ENCODE results near the gene MAL.

Gene MAL

DNA sequence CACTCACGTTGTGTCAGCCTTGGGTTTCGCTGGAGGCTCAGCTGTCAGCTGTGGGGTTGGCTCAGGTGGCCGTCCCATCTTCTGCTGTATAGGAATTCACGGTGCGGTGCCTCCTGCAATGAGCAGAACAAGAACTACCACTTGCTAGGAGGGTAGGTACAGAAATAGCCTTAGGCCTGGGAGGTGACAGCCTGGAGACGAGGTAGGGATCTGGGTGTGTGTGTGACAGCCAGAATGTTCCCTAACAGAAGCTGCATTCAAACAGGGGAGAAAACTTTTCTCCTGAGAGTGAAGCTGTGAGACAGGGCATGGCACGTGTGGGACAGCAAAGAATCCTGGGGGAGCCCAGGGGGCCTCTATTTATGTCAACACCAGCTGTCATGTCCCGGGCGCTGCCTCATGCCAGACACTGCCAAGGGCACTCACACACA is 8.4 kb upstream of the MAL start:
- no peak for DNase-seq

DNA sequence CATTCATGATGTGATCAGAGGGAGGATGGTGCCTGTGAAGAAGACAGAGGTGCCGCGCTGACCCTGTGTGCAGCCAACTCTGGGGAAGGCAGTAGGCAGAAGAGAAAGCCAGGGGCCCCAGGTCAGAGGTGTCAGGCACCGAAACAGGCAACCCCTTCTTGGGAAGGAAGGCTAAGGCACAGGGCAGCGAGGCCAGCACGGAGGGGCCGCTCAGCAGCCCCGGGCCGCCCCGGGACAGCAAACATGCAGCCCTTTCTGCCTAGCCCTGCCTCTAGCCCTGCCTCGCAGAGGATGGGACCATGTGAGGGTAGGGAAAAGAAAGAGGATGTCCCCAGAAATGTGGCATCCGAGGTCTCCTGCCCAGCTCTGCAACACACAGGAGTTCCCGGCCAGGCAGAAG is 7.7 kb upstream of the MAL start:
- no peak for DNase-seq

DNA sequence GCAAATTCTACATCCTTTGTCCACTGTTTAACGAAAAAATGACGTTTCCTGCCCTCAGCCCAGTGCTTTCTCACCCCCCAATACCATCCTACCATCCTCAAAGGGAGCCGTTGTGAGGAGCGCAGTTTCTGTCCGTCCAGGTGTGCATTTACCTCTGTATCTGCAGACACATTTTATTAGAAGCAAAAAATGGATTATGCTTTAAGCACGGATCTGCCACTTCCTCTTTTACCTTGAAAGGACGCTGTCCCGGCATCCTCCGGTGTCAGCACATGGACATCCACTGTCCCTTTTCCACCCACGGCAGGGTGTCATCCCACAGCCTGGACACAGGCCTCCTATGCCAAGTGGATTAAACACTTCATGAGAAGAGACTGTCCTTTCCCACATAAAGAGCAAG is 7.2 kb upstream of the MAL start:
- DNase-seq = no peak

DNA sequence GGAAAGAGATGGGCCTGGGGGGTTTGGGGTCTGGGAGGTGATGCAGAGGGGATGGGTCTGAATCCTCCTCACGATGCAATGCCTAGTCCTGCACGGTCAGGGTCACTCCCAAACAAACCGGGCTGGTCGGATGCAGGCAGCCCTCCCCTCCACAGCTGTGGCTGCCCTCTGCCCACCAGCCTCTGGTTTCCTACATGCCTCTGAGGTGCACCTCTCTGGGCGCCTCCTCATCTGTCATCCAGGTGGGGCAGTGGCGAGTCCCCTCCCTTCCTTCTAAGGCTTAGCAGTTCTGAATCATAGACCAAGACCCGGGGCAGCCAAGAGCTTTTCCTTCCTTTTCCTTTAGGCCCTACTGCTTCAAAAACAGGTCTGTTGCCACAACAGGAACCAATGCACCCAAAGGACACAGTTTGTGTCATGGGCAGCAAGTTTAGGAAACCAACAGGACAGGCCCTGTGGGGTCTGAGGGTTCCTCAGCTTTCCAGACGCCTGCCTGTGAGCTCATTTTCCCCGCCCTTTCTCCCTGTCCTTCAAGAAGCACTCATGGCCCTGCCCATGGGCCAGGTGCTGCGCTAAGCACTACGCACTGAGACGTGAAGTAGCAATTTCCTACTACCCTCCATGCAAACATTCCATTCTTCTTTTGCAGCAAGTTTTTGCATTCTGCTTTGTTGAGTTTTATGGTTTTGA is 6.5 kb upstream of the MAL start:
- DNase-seq = no peak

DNA sequence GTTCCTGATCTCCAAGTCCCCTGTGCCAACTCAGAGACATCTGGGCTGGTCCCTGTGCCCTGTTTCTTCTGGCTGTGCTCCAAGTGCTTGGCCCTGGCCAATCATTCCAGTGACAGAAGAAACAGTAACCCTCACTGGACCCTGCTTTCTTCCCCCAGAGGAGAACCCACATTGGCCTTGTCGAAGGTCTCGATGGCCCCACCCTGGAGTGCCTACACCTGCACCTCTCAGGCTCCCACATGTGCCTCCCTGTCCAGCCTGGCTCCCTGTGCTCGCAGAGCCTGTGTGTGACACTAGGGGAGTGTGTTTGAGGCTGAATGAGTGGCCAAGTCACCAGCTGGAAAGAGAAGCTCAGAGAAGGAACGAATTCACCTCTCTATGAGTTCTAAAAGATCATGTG is 5.9 kb upstream of the MAL start:
- no peak for DNase-seq

DNA sequence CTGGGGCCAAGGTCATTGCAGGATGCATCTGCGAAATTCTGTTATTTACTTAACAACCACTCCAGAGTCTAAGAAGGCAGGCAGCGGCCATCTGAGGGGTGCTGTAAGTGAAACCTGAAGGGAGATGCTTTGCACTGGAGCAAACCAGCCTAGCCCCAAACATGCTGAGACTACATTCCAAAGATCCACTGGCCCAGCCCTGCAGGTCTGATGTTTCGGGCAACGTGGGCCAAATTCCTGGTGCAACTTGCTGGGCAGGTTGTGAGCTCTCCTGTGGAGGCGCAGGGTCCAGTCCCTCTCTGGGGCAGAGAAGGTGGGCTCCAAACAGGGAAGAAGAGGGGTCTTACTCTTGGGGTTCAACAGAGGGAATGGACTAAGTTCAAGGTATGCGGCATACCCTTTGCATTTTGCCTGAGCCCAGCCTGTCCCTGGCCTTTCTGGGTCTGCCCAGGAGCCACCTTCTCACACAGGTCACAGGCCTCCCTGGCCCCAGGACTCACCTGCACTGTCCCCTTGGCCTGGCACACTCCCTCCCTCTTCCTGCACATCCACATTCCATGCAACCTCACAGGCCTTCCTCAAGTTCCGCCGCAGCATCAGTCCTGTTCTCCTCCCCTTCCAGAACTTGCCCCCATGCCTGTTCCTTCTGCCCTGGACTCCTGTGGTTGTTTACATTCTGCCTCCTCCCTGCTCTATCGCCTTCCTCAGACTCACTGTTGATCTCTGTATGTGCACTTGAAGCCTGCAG is 5.1 kb upstream of the MAL start:
- no peak for DNase-seq

DNA sequence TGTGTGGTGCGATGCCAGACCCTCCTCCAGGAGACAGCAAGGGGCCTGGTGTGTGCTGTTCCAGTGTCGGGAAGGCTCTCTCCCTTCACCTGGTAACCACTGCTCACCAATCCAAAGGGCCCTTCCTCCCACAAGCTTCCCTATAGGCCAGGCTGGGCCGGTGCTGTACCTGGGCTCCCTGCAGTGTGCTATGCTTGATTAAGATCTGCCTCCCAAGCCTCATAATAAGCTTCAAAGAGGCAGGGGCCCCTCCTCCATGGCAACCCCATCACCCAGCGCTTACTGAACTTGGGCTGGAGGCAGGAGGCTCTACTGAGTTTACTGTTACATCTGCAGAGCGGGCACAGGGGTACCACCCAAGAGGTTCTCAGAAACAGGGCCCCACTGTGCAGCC is 4.5 kb upstream of the MAL start:
- no peak for DNase-seq

DNA sequence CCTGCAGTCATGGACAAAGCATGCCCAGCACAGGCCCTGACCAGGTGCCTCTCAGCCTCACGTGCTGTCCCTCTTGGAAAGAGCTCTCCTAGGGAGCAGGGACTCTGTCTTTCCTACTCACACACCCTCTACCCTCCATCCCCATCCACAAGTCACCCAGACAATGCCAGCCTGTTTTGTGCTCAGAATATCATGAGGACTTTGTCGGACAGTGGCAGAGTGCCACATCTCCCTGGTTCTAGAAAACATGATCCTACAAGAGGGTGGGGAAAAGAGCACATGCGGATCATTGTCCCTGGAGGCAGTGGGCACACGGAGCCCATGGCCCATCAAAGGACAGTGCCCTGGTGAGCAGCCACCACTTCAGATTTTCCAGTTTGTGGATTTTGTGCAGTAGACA is 3.7 kb upstream of the MAL start:
- no peak for DNase-seq

DNA sequence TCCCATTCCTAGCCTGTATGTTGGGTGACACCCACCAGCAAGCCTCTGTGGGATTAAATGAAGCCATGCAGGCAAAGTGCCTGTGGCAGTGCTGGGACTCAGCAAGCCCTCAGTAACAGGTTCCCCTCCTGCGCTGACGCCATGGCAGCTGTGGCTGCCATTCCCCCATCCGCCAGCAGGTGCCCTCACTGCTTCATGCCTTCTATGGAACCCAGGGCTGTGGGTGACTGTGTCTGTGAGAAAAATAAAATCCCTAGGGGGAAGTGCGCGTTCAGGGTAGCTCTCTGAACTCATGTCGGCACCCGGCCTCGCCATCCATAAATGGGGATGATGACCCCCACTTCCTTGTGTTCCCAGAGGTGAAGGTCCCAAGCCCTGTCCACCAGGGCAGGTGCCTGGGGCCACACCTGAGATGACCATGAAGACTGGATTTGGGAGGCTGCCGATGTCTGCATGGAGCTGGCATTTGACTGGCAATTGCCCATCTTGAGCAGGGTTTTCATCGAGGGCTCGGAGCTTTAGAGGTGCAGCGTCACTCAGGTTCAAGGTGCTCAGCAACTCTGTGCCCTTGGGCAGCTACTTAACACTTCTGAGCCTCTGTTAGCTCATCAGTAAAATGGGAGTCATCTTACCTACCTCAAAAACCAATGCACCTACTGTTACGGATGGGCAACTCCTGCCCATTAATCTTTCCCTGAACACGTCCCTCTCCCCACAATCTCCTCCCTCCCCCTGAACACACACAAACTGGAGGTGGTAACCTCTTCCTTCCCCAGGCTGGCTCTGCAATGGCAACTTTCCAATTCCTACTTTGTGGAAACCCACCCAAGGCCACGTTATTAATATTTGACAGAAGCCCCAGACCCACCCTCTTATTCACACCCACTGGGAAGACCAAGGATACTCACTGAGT is 2.9 kb upstream of the MAL start:
- peak; percentile 47 to 89 for DNase-seq

DNA sequence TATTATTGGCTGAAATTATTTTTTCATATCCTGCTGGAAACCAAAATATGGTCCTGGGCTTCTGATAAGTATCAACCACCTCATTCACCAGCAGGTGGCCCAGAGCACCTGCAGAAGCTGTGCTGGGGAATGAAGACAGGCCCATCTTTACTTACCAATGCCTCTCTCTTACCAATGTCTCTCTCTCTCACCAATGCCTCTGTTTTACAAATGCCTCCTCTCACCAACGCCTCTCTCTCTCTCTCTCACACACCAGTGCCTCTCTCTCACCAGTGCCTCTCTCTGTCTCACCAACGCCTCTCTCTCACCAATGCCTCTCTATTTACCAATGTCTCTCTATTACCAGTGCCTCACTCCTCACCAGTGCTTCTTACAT is 2.3 kb upstream of the MAL start:
- peak; percentile 54 to 77 for DNase-seq

DNA sequence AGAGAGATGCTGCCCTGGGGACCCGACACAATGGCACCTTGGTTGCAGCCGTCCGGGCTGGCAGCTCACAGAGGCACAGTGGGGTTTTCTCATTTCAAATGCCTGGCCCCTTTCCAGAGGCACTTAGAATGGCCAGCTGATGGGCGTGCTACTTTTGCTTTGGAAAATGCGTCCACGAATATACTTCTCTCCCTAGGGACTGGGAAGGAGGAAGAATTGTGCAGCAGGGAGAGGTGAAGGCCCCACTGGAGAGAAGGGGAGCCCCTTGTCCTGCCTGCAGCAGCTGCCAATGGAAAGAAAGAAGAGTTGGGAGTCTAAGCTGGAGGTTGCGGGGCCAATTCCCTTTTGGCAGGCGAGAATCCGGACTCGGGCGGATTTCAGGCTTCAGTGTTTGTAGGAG is 1.1 kb upstream of the MAL start:
- DNase-seq = no peak

DNA sequence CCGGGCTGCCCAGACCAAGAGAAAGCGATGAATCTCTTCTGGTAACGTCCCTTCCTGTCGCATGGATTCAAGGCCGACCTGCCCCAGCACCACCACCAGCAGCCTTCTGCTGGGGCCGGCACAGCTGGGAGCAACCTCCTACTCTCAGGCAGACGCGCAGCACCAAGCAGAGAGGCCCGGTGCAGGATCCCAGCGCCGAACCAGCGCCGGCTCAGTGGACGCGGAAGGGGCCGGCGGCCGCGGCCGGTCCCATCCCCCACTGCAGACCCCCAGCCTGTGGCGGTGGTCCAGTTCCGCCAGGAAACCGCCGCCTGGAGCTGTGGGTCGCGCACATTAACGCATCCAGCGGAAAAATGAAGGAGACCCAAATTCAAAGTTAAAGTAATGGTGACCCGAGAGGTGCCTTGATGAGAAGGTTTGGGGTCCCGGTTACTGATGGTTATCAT is 525 bp upstream of the MAL start:
- DNase-seq = no peak

DNA sequence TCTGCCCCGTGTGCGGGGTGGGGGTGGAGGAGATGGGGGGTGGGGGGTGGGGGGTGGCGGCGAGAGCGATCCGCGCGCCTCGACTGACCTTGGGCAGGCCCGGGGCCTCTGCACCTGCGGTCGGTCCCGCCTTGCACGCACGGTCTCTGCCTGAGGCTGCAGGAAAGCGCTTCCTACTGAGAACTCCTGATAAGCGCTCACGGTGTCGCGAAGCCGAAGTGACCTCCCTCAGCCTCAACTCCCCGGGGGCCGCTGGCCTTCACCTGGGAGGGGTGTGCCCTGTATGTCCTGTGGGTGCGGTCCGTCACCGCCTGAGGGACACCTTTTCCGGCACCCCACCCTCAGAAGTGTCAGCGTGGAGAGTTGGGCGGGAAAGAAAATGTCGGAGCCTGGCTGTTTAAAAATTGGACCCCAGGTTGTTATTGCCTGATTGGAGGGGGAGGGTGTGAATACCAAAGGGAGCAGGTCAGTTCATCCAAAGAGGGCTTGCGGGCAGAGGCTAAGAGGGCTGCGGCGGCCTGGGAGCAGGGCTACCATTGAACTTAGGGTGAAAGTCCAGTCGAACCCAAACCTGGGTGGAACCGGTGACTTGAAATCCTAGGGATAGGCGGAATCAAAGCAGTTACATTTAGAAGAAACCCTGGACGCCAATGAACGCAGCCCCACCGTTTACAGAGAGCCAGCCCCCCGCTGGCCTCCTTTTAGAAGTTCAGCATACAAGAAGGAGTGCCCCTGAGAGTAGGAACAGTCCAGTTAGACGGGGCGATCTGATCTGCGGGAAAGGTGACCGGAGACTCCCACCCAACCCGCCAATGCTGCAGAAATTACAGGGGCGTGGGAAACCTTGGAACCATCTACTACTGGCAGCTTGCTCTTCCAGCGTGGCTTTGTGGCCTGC is 1.2 kb downstream of the MAL start:
- peak in 1 of 2 experiments; percentile 41 for DNase-seq

DNA sequence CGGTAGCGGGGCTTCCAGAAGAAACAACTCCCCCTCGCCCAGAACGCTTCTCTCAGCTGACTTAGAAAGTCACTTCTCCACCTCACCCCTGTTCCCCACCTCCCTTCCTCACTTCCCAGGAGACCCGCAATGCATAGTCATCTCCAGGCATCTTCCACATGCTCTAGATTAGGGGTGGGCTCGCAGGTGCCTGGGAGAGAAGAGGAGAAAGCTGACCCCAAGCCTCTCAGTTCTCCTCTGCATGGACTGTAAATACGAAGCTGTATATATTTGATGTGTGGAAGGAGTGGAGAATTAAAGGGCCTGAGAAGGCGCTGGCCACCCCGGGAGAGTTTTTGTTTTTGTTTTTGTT is 1.8 kb downstream of the MAL start:
- no peak for DNase-seq

DNA sequence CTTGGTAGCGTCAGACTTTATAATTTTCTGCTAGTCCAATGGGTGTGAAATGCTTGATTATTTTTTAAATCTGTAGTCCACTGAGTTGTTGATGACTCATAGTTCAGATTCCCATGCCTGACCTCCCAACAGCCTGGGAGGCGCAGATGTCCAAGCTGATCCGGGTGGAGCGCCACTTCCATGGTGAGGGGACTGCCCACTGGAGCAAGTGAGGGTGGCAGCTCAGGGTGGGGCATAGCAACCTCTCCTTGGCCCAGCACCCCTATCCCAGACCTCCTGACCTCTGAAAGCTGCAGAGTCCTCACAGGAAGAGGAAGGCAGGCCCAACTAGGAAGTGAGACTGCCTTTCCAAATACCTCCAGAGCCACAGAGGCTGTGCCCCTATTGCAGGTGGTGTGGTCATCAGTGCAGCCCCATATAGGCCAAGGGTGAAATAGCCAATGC is 4.4 kb downstream of the MAL start:
- no peak for DNase-seq

DNA sequence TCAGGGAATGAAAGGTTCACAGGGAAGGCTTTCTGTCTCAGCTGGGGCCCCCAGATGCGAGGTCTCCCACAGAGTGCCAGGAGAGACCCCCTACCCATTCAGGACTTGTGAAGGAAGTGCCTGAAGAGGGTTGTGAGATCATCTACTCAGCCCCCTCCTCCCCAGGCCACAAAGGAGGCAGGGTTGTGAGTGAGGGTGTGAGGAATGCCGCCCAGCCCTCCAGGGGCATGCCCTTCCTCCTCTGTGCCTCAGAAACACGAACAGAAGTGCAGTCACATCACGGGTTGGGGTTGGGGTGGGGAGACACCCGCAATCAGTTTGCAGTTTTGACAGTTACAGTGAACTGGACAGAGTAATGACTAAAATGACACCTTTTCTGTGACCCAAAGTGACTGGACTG is 5.0 kb downstream of the MAL start:
- DNase-seq = no peak

DNA sequence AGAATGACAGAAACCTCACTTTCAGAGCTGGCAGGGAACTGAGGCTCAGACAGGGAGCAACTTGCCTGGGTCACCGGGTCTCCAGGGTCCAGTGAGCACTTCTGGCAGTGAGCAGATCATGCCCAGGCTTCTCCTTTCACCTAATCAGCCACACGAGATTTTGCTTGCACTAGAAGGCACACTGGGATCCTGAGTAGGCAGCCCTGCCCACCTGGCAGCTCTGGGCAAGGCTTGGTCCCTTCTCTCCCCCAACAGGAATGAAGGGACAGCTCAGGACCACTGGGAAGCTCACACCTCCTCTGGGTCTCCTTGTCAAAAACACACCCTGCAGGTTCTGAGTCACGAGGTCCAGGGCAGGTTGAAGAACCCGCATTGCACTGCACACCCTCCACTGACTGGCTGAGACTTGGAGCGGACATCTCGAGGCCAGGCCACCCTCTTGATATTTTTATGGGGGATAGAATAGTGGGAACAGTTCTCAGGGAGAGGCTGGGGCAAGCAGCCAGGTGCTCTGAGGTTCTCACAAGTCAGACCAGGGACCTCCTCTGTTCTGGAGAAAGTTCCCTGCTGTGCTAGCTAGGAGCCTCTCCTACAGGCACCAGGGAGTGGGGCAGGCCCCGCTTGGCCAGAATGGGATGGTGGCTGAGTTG is 5.7 kb downstream of the MAL start:
- no peak for DNase-seq

DNA sequence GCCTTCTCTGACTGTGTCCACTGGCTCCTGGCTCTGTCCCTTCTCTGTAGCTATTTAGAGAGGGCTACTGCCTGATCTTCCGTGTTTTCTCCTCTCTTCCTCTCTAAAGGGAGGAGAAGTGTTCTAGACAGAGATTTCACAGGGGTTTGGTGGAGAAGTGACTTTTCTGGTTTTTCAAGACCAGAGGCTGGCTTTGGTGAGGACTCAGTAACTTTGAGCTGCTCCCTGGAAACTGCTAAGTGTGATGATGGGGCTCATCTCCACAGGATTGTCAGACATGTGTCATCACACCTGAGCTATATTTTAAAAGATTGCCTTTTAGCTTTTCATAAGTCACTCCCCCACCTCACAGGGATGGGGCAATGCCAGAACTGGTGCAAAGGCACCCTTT is 6.2 kb downstream of the MAL start:
- no peak for DNase-seq

DNA sequence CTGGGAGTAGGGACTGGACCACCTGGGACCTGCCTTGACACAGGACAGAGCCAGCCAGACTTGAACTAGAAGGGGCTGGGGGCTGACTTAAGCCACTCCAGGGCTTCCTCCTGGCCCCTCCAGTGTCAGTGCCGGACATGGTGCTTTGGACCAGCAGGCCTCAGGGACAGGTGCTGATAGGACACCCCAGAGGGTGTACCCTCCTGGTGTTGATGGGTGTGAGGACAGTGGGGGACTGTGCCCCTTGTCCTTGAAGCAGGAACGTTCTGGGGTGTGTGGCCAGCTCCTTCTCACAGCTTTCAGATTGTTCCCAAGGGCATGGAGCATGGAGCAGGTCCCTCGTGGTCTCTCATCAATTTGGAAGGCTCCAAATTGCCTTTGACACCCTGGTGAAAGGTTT is 6.8 kb downstream of the MAL start:
- DNase-seq = no peak

DNA sequence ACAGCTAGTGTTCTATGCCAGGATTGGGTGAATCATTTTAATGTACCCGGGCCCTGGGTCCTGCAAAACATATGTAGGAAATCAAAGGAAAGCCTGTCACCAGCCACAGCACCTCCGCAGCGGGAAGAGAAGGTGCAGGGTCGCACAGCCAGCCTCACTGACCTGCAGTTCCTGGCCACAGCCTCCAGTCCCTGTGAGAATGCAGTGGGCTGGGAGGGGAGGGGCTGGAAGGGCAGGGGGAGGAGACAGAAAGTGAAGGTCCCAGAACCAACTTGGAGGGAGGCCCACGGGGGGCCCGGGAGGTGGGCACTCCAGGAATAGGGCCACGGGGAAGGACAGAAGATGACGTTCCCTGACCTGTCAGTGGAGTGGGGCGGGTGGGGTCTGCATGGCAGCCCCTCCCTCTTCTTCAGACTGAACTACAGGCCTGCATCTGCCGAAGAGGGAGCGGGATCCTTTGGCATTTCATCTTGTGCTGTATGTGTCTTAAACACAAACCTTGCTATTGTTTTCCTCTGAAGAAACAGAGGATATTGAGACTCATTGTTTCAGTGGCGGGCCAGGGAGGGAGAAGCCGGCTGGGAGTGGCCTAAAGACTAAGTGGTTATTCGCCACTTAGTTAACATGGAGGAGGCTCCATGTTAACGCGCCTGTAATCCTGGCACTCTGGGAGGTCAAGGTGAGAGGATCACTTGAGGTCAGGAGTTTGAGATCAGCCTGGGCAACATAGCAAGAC is 7.5 kb downstream of the MAL start:
- no peak for DNase-seq

DNA sequence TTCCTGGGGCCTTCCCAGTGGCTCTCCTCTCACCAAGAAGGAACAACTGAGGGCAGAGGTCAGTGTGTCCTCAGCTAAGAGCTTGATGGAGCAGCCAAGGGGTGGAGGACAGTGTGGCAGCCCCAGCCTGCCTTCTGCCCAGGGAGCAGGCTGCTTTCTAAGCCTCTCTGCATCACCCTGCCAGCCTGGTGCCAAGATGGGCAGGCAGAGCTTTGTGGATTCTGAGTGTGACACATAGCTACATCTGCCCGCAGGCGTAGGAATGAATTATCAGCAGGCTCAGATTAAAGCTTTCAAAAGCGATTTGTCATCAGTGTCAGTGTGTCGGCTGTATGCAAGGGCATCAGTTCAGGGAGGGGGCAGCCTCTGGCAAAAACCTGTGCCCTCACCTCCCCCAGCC is 8.7 kb downstream of the MAL start:
- no peak for DNase-seq
